Neural progenitor cell (in vitro differentiated cells): ENCODE data around the gene PACRG. TPM values are rescaled to one million over a fixed set of nuclear protein-coding genes. Genes with fewer than 3 reads are reported as not detected.

Source experiments
- DNase-seq: peaks from one replicate; pipeline ENCODE4 v3.0.0-alpha.2; 2016; ENCODE audit warnings: low spot score
- H2AFZ ChIP-seq: fragments of 200-600 bp; sonication (generic); replicated peaks from 2 replicates; pipeline ENCODE4 v1.6.1; 2016; ENCODE audit warnings: antibody characterized with exemption
- H3F3A ChIP-seq: fragments of 200-600 bp; sonication (generic); 2 replicates; pipeline ENCODE4 v1.6.1; 2016; ENCODE audit warnings: antibody characterized with exemption, low read depth
- H3K27ac ChIP-seq: fragments of 200-600 bp; sonication (generic); 2 replicates; pipeline ENCODE4 v1.5.1; 2016; ENCODE audit warnings: mild to moderate bottlenecking
- H3K27me3 ChIP-seq: fragments of 200-600 bp; sonication (generic); 2 replicates; pipeline ENCODE4 v1.6.1; 2016; ENCODE audit warnings: mild to moderate bottlenecking, moderate library complexity
- H3K36me3 ChIP-seq: fragments of 200-600 bp; sonication (generic); 2 replicates; pipeline ENCODE4 v1.5.1; 2016
- H3K4me1 ChIP-seq: fragments of 200-600 bp; sonication (generic); 2 replicates; pipeline ENCODE4 v1.6.1; 2016; ENCODE audit warnings: mixed run types
- H3K4me2 ChIP-seq: fragments of 200-600 bp; sonication (generic); 2 replicates; pipeline ENCODE4 v1.6.1; 2016
- H3K4me3 ChIP-seq: fragments of 200-600 bp; sonication (generic); 2 replicates; pipeline ENCODE4 v1.5.1; 2016
- H3K79me2 ChIP-seq: fragments of 200-600 bp; sonication (generic); 2 replicates; pipeline ENCODE4 v1.6.1; 2016; ENCODE audit warnings: low read depth
- H3K9ac ChIP-seq: fragments of 200-600 bp; sonication (generic); 2 replicates; pipeline ENCODE4 v1.6.1; 2016
- H3K9me3 ChIP-seq: fragments of 200-600 bp; sonication (generic); 2 replicates; pipeline ENCODE4 v1.5.1; 2016; ENCODE audit warnings: low read depth
- H4K20me1 ChIP-seq: fragments of 200-600 bp; sonication (generic); 2 replicates; pipeline ENCODE4 v1.6.1; 2016; ENCODE audit warnings: low read depth
- H3K27ac Mint-ChIP-seq: 3 replicates; pipeline ENCODE4 v1.8.0; 2021; ENCODE audit warnings: mixed read lengths
- H3K27me3 Mint-ChIP-seq: 2 replicates; pipeline ENCODE4 v1.8.0; 2022; ENCODE audit warnings: low read depth, mild to moderate bottlenecking, inconsistent platforms, moderate library complexity, mixed read lengths; ENCODE audit not compliant: insufficient read depth
- H3K36me3 Mint-ChIP-seq: 3 replicates; pipeline ENCODE4 v1.8.0; 2021; ENCODE audit warnings: mixed read lengths
- H3K4me1 Mint-ChIP-seq: 3 replicates; pipeline ENCODE4 v1.8.0; 2021; ENCODE audit warnings: mixed read lengths
- H3K4me3 Mint-ChIP-seq: 3 replicates; pipeline ENCODE4 v1.8.0; 2021; ENCODE audit warnings: mild to moderate bottlenecking, moderate library complexity, mixed read lengths
- H3K9me3 Mint-ChIP-seq: 3 replicates; pipeline ENCODE4 v1.8.0; 2020; ENCODE audit warnings: mixed read lengths
- EZH2 ChIP-seq: fragments of 200-600 bp; sonication (generic); IDR thresholded peaks from 2 replicates; pipeline ENCODE4 v1.6.1; 2017; ENCODE audit warnings: antibody characterized with exemption, mild to moderate bottlenecking, moderate library complexity
- EZH2phosphoT487 ChIP-seq: fragments of 200-600 bp; sonication (generic); IDR thresholded peaks from 2 replicates; pipeline ENCODE4 v1.6.1; 2017; ENCODE audit warnings: antibody characterized with exemption
- total RNA-seq: library from RNA; depleted of rRNA; stranded (reverse); fragments of >200 nt; gene quantifications from 2 replicates; pipeline ENCODE4 v1.2.3, GENCODE V29; 2015; ENCODE audit warnings: low replicate concordance
- TF ChIP-seq, protein P1 (sequence below): fragments of 200-600 bp; sonication (generic); IDR thresholded peaks from 2 replicates; pipeline ENCODE4 v1.5.1; 2017; ENCODE audit warnings: antibody characterized with exemption, mild to moderate bottlenecking

PACRG gene
- total RNA-seq, 1 donor from 2014 or later, result 0.30 TPM

DNA sequence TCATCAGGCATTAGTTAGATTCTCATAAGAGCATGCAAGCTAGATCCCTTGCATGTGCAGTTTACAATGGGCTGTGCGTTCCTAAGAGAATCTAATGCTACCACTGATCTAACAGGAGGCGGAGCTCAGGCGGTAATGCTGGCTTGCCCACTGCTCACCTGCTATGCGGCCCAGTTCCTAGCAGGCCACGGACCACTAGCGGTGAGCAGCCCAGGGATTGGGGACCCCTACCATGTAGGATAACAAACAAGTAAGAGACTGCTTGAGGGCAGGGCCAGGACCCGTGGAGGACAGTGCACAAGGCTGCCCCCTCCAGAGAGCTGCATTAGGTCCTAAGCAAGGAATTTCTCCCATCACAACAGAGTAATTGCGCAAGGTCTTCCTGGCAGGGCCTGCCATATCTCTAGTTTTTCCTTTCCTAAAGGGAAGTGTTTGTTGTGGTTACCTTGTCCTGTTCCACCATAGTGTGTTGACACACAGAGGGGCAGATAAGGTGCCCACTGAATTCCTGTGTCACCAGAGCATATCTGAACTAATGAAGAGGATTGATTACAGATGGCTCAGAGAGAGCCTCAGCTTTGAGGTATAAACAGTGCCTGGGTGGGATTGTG, 58.0 kb downstream of the PACRG start:
- H3K9me3 Mint-ChIP-seq, result peaks cover 8% of the 10 kb centered on the region
- no peak overlapping the region for H3K4me2 ChIP-seq
- H3K4me1 ChIP-seq, result no peaks in the 10 kb centered on the region
- H3F3A ChIP-seq, result no peaks in the 10 kb centered on the region
- no peak overlapping the region for H3K27ac Mint-ChIP-seq
- H3K9me3 ChIP-seq, result no peaks in the 10 kb centered on the region
- H3K4me1 Mint-ChIP-seq, result no peaks in the 10 kb centered on the region
- DNase-seq, result no peak
- H3K36me3 ChIP-seq, result no peaks in the 10 kb centered on the region
- H2AFZ ChIP-seq, result no peak overlapping the region
- no peak overlapping the region for H3K27ac ChIP-seq
- H3K79me2 ChIP-seq, result no peaks in the 10 kb centered on the region
- H3K9ac ChIP-seq, result no peak overlapping the region
- H3K36me3 Mint-ChIP-seq, result no peaks in the 10 kb centered on the region
- H3K27me3 Mint-ChIP-seq, result no peaks in the 10 kb centered on the region
- no peak overlapping the region for H3K4me3 ChIP-seq
- no peaks in the 10 kb centered on the region for H4K20me1 ChIP-seq
- H3K27me3 ChIP-seq, result no peaks in the 10 kb centered on the region
- TF ChIP-seq EZH2, result no peak
- TF ChIP-seq, protein P1, sequence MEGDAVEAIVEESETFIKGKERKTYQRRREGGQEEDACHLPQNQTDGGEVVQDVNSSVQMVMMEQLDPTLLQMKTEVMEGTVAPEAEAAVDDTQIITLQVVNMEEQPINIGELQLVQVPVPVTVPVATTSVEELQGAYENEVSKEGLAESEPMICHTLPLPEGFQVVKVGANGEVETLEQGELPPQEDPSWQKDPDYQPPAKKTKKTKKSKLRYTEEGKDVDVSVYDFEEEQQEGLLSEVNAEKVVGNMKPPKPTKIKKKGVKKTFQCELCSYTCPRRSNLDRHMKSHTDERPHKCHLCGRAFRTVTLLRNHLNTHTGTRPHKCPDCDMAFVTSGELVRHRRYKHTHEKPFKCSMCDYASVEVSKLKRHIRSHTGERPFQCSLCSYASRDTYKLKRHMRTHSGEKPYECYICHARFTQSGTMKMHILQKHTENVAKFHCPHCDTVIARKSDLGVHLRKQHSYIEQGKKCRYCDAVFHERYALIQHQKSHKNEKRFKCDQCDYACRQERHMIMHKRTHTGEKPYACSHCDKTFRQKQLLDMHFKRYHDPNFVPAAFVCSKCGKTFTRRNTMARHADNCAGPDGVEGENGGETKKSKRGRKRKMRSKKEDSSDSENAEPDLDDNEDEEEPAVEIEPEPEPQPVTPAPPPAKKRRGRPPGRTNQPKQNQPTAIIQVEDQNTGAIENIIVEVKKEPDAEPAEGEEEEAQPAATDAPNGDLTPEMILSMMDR, result no peak
- no peak overlapping the region for H3K4me3 Mint-ChIP-seq

DNA sequence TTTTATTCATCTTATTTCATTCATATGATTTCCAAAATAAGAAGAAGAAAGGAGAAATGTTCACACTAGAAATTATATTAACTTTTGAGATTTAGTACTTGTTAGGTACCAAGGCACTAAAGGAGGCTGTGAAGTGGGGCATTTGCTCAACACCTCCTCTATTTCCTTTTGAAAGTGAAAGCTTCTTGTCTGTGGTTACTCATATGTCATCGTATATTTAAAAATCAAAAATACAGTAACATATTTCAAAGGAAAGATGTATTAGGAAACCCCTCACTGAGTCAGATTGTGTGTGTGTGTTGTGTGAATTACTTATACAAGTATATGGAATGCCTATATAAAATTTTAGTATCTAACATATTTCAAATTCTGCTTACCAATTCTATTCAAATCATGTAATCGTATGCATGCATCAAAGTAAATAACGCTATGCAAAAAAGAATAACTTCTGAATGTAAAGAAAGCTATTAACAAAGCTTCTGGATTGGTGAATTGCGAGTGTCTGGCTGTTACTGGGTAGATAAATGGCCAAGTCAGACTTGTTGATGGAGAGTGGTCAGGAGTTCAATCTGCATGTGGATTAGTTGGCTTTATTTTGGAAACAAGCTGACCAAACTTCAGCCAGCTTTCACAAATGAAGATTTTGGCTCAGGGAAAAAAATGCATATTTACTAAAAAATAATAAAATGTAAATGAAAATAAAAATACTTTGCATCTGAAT, 70.9 kb downstream of the PACRG start:
- H3K27ac Mint-ChIP-seq, result no peak overlapping the region
- TF ChIP-seq, protein P1, result no peak
- TF ChIP-seq EZH2 (no peak), EZH2phosphoT487 (no peak)
- Histone ChIP-seq H3K9ac (no peak overlapping the region), H3K27ac (no peak overlapping the region), H3K27me3 (no peaks in the 10 kb centered on the region), H3K4me2 (no peak overlapping the region), H3K9me3 (no peaks in the 10 kb centered on the region), H3K79me2 (no peaks in the 10 kb centered on the region), H3F3A (no peaks in the 10 kb centered on the region), H3K4me3 (no peak overlapping the region), H3K36me3 (no peaks in the 10 kb centered on the region), H4K20me1 (no peaks in the 10 kb centered on the region), H2AFZ (no peak overlapping the region), H3K4me1 (no peaks in the 10 kb centered on the region)
- H3K4me1 Mint-ChIP-seq, result no peaks in the 10 kb centered on the region
- no peak for DNase-seq
- no peaks in the 10 kb centered on the region for H3K9me3 Mint-ChIP-seq
- no peaks in the 10 kb centered on the region for H3K27me3 Mint-ChIP-seq
- no peak overlapping the region for H3K4me3 Mint-ChIP-seq
- H3K36me3 Mint-ChIP-seq, result no peaks in the 10 kb centered on the region

DNA sequence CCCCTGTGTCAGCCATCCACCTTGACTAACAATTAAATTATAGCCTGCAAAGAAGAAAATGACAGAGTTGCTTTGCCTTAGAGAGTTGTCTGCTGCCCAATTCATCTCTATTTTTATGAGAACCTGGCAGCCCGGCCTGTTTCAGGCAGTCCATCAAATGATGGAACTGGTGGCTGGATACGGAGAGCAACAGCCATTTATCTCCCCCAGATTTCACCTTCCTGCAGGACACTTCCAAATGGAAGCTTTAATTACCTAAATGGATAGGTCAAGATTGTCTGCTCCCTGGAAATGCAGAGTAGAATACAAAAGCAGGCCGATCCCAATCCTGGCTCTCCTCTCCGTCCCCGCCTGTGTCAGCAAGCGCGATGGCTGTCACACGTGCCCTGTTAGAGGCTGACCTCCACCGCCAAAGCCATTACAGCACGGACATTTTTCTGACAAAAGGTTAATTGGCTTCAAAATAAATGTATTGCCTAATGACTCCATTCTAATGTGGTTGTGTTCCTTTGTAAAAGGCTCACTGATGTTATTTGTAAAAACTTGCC, 86.7 kb downstream of the PACRG start:
- no peaks in the 10 kb centered on the region for H3K36me3 Mint-ChIP-seq
- Histone ChIP-seq H3F3A (no peaks in the 10 kb centered on the region), H3K36me3 (no peaks in the 10 kb centered on the region), H3K27ac (no peak overlapping the region), H4K20me1 (no peaks in the 10 kb centered on the region), H3K4me1 (no peaks in the 10 kb centered on the region), H3K9ac (no peak overlapping the region), H3K4me2 (no peak overlapping the region), H3K9me3 (peaks cover 7% of the 10 kb centered on the region), H2AFZ (peak overlapping the region; percentile 30), H3K27me3 (no peaks in the 10 kb centered on the region), H3K79me2 (no peaks in the 10 kb centered on the region), H3K4me3 (no peak overlapping the region)
- DNase-seq, result no peak
- H3K4me1 Mint-ChIP-seq, result no peaks in the 10 kb centered on the region
- TF ChIP-seq, protein P1, result no peak
- TF ChIP-seq EZH2phosphoT487 (no peak), EZH2 (no peak)
- H3K27me3 Mint-ChIP-seq, result no peaks in the 10 kb centered on the region
- no peak overlapping the region for H3K4me3 Mint-ChIP-seq
- H3K9me3 Mint-ChIP-seq, result no peaks in the 10 kb centered on the region
- H3K27ac Mint-ChIP-seq, result no peak overlapping the region
